Fibroblast of mammary gland (primary cell): ENCODE measurements around the gene LITAF.

Experiments
- DNase-seq: peaks from one replicate; pipeline ENCODE4 v3.0.0-alpha.2; 2010; ENCODE audit warnings: low read depth
- H3K4me3 ChIP-seq: 2 replicates; pipeline ENCODE4 v1.5.1; 2011; ENCODE audit warnings: low read depth, mild to moderate bottlenecking, low read length, moderate library complexity; ENCODE audit not compliant: control insufficient read depth
- TF ChIP-seq, protein P1 (sequence below): conservative IDR thresholded peaks from 2 replicates; pipeline ENCODE4 v1.5.1; 2011; ENCODE audit warnings: low read depth, low read length, inconsistent platforms; ENCODE audit not compliant: control insufficient read depth, insufficient read depth

The LITAF gene

GRCh38 chr16:11586856-11587642, at the start of gene LITAF:
Gene LITAF, minus strand, starts transcription at chr16:11586919. Its CDS starts 30,189 bp downstream, at chr16:11556730.
- peak within 1 kb of the TSS; percentile 60 for H3K4me3 ChIP-seq
- TF ChIP-seq, protein P1, sequence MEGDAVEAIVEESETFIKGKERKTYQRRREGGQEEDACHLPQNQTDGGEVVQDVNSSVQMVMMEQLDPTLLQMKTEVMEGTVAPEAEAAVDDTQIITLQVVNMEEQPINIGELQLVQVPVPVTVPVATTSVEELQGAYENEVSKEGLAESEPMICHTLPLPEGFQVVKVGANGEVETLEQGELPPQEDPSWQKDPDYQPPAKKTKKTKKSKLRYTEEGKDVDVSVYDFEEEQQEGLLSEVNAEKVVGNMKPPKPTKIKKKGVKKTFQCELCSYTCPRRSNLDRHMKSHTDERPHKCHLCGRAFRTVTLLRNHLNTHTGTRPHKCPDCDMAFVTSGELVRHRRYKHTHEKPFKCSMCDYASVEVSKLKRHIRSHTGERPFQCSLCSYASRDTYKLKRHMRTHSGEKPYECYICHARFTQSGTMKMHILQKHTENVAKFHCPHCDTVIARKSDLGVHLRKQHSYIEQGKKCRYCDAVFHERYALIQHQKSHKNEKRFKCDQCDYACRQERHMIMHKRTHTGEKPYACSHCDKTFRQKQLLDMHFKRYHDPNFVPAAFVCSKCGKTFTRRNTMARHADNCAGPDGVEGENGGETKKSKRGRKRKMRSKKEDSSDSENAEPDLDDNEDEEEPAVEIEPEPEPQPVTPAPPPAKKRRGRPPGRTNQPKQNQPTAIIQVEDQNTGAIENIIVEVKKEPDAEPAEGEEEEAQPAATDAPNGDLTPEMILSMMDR, result no peak
- DNase-seq, result no peak

DNA sequence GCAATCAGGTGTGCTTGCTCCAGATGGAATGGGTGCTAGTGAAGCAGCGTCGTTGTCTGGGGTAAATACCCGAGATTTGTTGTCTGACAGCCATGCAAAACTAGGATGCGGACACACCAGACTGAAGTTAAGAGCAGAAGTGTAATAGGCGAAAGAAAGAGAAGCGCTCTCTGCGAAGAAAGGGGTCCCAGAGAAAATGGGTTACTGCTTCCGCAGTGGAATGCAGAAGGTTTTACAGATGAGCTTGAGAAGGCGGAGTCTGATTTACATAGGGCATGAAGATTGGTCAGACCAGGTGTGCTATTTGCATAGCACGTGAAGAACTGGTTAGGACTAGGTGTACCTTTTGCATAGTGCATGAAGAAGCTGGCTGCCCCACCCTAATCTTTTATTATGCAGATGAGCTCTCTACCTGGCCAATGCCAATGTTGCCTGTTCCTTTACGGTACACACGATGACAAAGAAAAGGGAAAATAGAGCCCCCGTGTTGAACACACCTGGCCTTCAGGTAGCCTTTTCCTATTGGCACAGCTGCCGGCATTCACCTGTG, 49.5 kb upstream of the LITAF start:
- DNase-seq, result no peak
- H3K4me3 ChIP-seq, result no peak overlapping the region
- TF ChIP-seq, protein P1, result no peak

- TF ChIP-seq, protein P1, result no peak
- no peak overlapping the region for H3K4me3 ChIP-seq
Observed at GRCh38 chr16:11635679-11636171, 49.0 kb upstream of the LITAF start.

GRCh38 chr16:11635113-11635652, 48.5 kb upstream of the LITAF start:
- DNase-seq, result no peak
- H3K4me3 ChIP-seq, result no peak overlapping the region
- TF ChIP-seq, protein P1, result no peak

More at GRCh38 chr16:11635679-11636171, 49.0 kb upstream of the LITAF start:
- no peak for DNase-seq

- no peak for DNase-seq
- TF ChIP-seq, protein P1, result no peak
- no peak overlapping the region for H3K4me3 ChIP-seq
Observed at GRCh38 chr16:11634312-11634711, 47.6 kb upstream of the LITAF start.

DNA sequence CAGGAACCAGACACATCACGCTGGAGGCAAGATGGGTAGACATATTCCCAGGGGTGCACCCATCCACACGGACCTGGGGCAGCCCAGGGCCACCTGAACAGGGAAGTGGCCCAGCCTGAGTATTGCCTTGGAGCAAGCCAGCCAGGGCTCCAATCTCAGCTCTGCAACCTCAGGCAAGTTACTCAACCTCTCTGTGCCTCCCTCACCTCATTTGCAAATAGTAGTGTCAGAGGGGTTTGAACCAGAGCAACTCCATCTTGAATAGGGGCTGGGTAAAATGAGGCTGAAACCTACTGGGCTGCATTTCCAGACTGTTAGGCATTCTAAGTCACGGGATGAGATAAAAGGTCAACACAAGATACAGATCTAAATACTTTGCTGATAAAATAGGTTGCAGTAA, 46.4 kb upstream of the LITAF start:
- no peak for DNase-seq
- no peak overlapping the region for H3K4me3 ChIP-seq
- TF ChIP-seq, protein P1, result no peak
